ENCODE data around the gene CFAP299. TPM values are rescaled to one million over a fixed set of nuclear protein-coding genes. Genes with fewer than 3 reads are reported as not detected.
"Not testable (repeated sequence)": the region's sequence is repeated elsewhere in the genome, so short reads cannot be mapped to it uniquely, and the experiment has no call there.

Gene CFAP299
- total RNA-seq, 2 donors from 2014 or later = not detected

GRCh38 chr4:80790152-80790551, 454.6 kb downstream of the CFAP299 start:
- H3K4me1 Mint-ChIP-seq = no peaks in the 10 kb centered on the region
- no peak overlapping the region for H3K4me3 Mint-ChIP-seq
- H3K27me3 Mint-ChIP-seq (ENCODE audit: insufficient read depth) = no peaks in the 10 kb centered on the region
- no peaks in the 10 kb centered on the region for H3K36me3 Mint-ChIP-seq (ENCODE audit: low read depth)
- no peaks in the 10 kb centered on the region for H3K36me3 ChIP-seq (ENCODE audit: control insufficient read depth, insufficient read depth, low read length)
- H3K27me3 ChIP-seq (ENCODE audit: control insufficient read depth, insufficient read depth, low read length, poor library complexity, severe bottlenecking) = peaks cover 3% of the 10 kb centered on the region
- TF ChIP-seq, protein P1, sequence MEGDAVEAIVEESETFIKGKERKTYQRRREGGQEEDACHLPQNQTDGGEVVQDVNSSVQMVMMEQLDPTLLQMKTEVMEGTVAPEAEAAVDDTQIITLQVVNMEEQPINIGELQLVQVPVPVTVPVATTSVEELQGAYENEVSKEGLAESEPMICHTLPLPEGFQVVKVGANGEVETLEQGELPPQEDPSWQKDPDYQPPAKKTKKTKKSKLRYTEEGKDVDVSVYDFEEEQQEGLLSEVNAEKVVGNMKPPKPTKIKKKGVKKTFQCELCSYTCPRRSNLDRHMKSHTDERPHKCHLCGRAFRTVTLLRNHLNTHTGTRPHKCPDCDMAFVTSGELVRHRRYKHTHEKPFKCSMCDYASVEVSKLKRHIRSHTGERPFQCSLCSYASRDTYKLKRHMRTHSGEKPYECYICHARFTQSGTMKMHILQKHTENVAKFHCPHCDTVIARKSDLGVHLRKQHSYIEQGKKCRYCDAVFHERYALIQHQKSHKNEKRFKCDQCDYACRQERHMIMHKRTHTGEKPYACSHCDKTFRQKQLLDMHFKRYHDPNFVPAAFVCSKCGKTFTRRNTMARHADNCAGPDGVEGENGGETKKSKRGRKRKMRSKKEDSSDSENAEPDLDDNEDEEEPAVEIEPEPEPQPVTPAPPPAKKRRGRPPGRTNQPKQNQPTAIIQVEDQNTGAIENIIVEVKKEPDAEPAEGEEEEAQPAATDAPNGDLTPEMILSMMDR (conservative IDR thresholded peaks at IDR 0.05) = no peak
- H3K9me3 Mint-ChIP-seq = peaks cover 5% of the 10 kb centered on the region
- no peak overlapping the region for H3K9ac ChIP-seq (ENCODE audit: extremely low read depth, low read length, poor library complexity, severe bottlenecking)
- no peaks in the 10 kb centered on the region for H3K9me3 ChIP-seq (ENCODE audit: control insufficient read depth, low read length)
- H3K27ac Mint-ChIP-seq = no peak overlapping the region
- H3K4me1 ChIP-seq (ENCODE audit: control insufficient read depth, insufficient read depth, low read length) = no peaks in the 10 kb centered on the region
- 91 to 100% methylated on average over 2 to 3 of the region's 3 CpGs for WGBS, 2 experiments (ENCODE audit: insufficient coverage in 1 of 2, insufficient read length in 1 of 2)
- no peak for DNase-seq
- H3K4me3 ChIP-seq (ENCODE audit: low read length) = no peak overlapping the region
- H3K27ac ChIP-seq (ENCODE audit: low read depth, low read length) = no peak overlapping the region

DNA sequence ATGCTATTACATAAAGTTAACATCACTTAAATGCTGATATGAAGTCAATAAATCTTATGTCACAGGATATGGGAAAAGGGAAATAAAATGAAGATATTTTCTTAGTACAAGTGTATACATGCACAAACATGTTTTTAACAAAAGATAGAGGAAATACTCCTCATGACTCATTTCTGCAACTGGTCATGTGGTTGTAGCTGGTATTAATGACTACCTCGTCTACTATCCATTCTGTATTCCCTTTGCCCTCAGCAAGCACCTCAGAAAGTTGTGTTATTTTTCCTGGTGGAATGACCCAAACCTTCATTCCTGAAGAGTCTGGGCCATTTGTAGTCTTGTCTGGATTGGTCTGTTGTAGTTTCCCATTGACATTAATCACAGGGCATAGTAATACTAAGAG, 458.1 kb downstream of the CFAP299 start:
- not testable (repeated sequence) for H3K27me3 Mint-ChIP-seq (ENCODE audit: insufficient read depth); H3K4me3 Mint-ChIP-seq; H3K9me3 ChIP-seq (ENCODE audit: control insufficient read depth, low read length); H3K9ac ChIP-seq (ENCODE audit: extremely low read depth, low read length, poor library complexity, severe bottlenecking); H3K4me1 Mint-ChIP-seq; H3K4me1 ChIP-seq (ENCODE audit: control insufficient read depth, insufficient read depth, low read length); H3K27me3 ChIP-seq (ENCODE audit: control insufficient read depth, insufficient read depth, low read length, poor library complexity, severe bottlenecking); H3K36me3 ChIP-seq (ENCODE audit: control insufficient read depth, insufficient read depth, low read length); DNase-seq; H3K4me3 ChIP-seq (ENCODE audit: low read length); H3K27ac Mint-ChIP-seq; H3K36me3 Mint-ChIP-seq (ENCODE audit: low read depth); H3K27ac ChIP-seq (ENCODE audit: low read depth, low read length)
- H3K9me3 Mint-ChIP-seq = peaks cover 26% of the 10 kb centered on the region
- 85% methylated on average over 1 of the region's 1 CpG; no CpG with 5 or more reads in 1 of the 2 experiments for WGBS, 2 experiments (ENCODE audit: insufficient coverage in 1 of 2, insufficient read length in 1 of 2)

DNA sequence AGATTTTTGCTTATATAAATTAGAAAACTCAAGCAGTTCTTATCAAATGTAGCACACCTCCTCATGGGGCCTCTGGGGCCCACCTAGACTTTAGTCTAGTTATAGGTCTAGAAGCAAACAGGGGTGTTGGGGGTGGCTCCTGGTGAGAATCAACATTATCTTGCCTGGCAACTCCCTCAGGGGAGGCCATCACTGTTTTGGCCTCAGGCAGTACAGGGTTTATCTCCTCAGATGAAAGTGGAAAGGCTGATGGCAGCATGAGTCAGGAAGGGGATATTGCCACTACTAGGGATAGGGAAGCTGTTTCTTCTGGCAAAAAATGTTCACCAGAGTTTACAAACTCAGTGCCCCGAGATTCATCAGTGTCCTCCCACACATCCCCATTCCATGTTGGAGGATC, 462.6 kb downstream of the CFAP299 start:
- 86 to 87% methylated on average over 1 of the region's 1 CpG for WGBS, 2 experiments (ENCODE audit: insufficient coverage in 1 of 2, insufficient read length in 1 of 2)
- H3K9ac ChIP-seq (ENCODE audit: extremely low read depth, low read length, poor library complexity, severe bottlenecking) = no peak overlapping the region
- Mint-ChIP-seq H3K4me3 (no peak overlapping the region), H3K36me3 (ENCODE audit: low read depth) (no peaks in the 10 kb centered on the region), H3K27me3 (ENCODE audit: insufficient read depth) (no peaks in the 10 kb centered on the region), H3K27ac (no peak overlapping the region), H3K9me3 (peaks cover 25% of the 10 kb centered on the region), H3K4me1 (peaks cover 8% of the 10 kb centered on the region)
- no peak overlapping the region for H3K4me3 ChIP-seq (ENCODE audit: low read length)
- H3K27me3 ChIP-seq (ENCODE audit: control insufficient read depth, insufficient read depth, low read length, poor library complexity, severe bottlenecking) = no peaks in the 10 kb centered on the region
- no peak for DNase-seq
- TF ChIP-seq, protein P1 (conservative IDR thresholded peaks at IDR 0.05) = no peak
- H3K4me1 ChIP-seq (ENCODE audit: control insufficient read depth, insufficient read depth, low read length) = no peaks in the 10 kb centered on the region
- H3K27ac ChIP-seq (ENCODE audit: low read depth, low read length) = no peak overlapping the region
- H3K9me3 ChIP-seq (ENCODE audit: control insufficient read depth, low read length) = no peaks in the 10 kb centered on the region
- H3K36me3 ChIP-seq (ENCODE audit: control insufficient read depth, insufficient read depth, low read length) = no peaks in the 10 kb centered on the region

GRCh38 chr4:80800719-80801118, 465.2 kb downstream of the CFAP299 start:
- not testable (repeated sequence) for H3K36me3 Mint-ChIP-seq (ENCODE audit: low read depth); H3K27me3 Mint-ChIP-seq (ENCODE audit: insufficient read depth); H3K27me3 ChIP-seq (ENCODE audit: control insufficient read depth, insufficient read depth, low read length, poor library complexity, severe bottlenecking); H3K36me3 ChIP-seq (ENCODE audit: control insufficient read depth, insufficient read depth, low read length); H3K9me3 ChIP-seq (ENCODE audit: control insufficient read depth, low read length); H3K4me1 Mint-ChIP-seq; H3K27ac ChIP-seq (ENCODE audit: low read depth, low read length); DNase-seq; H3K27ac Mint-ChIP-seq; H3K4me3 ChIP-seq (ENCODE audit: low read length); H3K9ac ChIP-seq (ENCODE audit: extremely low read depth, low read length, poor library complexity, severe bottlenecking); H3K4me1 ChIP-seq (ENCODE audit: control insufficient read depth, insufficient read depth, low read length); H3K4me3 Mint-ChIP-seq
- WGBS, 2 experiments (ENCODE audit: insufficient coverage in 1 of 2, insufficient read length in 1 of 2) = 95 to 100% methylated on average over 1 of the region's 1 CpG
- H3K9me3 Mint-ChIP-seq = peaks cover 21% of the 10 kb centered on the region

Data from endodermal cell (in vitro differentiated cells).